A549 treated with AZD9567 at 1 μM for 4 hours (cell line): ENCODE results near the gene HERPUD1. TPM values are rescaled to one million over a fixed set of nuclear protein-coding genes. Genes with fewer than 3 reads are reported as not detected.

Experiments used
- total RNA-seq: library from RNA; stranded (reverse); fragments of 200-300 nt; extraction: Qiagen RNA extraction; gene quantifications from 5 replicates; pipeline ENCODE4 v1.2.3, GENCODE V29; 2022; ENCODE audit not compliant: insufficient read depth

The HERPUD1 gene, protein sequence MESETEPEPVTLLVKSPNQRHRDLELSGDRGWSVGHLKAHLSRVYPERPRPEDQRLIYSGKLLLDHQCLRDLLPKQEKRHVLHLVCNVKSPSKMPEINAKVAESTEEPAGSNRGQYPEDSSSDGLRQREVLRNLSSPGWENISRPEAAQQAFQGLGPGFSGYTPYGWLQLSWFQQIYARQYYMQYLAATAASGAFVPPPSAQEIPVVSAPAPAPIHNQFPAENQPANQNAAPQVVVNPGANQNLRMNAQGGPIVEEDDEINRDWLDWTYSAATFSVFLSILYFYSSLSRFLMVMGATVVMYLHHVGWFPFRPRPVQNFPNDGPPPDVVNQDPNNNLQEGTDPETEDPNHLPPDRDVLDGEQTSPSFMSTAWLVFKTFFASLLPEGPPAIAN
- 94.5 to 123 TPM (median 97.4 TPM) in 5 replicates for total RNA-seq

DNA sequence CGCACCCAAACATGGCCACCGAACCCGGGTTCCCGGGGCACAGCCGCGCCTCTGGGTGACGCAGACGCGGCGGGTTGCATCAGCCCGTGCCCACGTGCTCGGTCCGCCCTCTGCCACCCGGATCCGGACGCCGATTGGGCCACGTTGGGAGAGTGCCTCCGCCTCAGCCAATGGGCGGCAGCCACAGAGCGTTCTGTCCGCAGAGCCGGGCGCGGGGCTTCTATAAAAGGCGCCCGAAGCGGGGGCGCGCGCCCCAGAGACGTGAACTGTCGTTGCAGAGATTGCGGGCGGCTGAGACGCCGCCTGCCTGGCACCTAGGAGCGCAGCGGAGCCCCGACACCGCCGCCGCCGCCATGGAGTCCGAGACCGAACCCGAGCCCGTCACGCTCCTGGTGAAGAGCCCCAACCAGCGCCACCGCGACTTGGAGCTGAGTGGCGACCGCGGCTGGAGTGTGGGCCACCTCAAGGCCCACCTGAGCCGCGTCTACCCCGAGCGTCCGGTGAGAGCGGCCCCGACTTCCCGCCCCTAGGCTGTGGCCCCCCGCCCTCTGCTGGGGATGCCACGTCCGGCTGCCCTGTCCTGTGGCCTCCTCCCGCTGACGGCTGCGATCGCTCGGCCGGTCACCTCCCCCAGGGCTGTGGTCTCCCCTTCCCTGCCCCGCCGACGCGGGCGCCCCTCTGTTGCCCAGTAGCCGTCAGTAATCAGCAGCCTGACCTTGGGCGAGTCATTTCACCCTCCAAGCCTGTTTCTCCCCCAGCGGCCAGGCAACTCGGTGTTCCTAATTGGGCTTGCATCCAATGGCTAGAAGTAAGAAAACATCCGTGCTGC, at the start of gene HERPUD1:
Gene HERPUD1 (plus strand): TSS at position 251 of the 829 bp plus-strand sequence. CDS start 103 bp downstream, at position 354.

DNA sequence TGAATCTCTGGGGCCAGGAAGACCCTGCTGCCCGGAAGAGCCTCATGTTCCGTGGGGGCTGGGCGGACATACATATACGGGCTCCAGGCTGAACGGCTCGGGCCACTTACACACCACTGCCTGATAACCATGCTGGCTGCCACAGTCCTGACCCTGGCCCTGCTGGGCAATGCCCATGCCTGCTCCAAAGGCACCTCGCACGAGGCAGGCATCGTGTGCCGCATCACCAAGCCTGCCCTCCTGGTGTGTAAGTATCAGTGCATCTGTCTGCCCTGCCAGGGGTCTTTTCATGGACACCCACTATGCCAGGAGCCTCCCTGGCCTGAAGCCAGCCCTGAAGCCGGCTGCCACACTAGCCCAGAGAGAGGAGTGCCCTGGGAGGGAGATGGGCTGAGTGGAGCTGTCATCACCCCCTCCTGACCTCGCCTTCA, 29.9 kb downstream of the HERPUD1 start, which contains the start of gene CETP:
Gene CETP (plus strand): TSS at position 100 of the 431 bp plus-strand sequence. CDS start 30 bp downstream, at position 130.

DNA sequence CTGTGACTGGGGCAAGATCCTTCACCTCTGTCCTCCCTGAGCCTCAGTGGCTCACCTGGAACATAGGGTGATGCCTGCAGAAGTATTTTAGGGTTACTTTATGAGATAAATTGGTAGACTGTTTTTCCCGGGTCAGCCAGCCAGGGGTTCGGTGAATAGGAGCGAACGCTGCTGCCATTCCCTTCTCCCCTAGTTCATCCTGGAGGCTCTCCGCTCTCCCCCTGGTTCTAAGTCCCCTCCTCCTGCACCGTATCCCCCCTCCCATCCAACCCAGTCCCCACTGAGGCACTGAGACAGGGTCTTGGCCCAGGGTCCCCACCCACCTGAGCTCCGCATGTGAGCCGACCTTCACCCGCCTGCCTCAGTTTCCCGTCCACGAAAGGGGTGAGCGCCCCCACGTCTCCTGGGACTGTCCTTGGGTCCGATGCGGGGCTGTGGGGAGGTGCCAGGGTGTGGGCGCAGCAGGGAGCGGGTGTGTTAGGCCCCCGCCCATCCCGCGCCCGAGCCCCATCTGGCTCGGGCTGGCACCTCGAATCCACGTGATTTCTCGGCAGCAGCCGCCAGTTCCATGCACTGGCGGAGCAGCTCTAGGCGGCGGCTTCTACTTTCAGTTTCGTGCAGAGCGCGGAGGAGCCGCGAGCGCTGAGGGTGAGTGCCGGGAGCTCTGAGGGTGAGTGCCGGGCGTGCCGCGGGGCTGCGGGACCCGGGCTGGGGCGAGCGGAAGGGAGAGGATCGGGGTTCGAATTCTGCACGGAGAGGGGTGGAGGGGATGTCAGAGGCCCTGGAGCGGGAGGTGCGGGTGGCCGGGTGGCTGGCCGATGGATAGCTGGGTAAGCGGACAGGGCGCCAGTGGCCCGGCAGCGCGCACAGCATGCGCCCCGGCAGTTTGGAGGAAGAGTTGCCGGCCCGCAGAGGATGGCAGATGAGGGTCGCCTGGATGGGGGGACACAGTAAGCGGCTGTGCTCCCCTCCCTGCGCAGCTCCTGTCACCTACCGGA, 57.3 kb downstream of the HERPUD1 start, which contains the start of gene NLRC5:
Gene NLRC5 (plus strand): TSS at position 610 of the 998 bp plus-strand sequence. CDS start 31,156 bp downstream, outside the sequence.

Other genes starting within 250 kb of the HERPUD1 start
- gene MT1X, start 249.7 kb upstream of the HERPUD1 start, total RNA-seq, result 518 to 876 TPM (median 692 TPM) in 5 replicates
- 95.5 to 109 TPM (median 100 TPM) in 5 replicates for gene NUP93, start 202.0 kb upstream of the HERPUD1 start, total RNA-seq
- gene SLC12A3, start 66.9 kb upstream of the HERPUD1 start, total RNA-seq, result 0.03 TPM in 1 of 5 replicates, not detected in the others
- gene CETP, start 29.8 kb downstream of the HERPUD1 start, total RNA-seq, result not detected in 5 replicates
- 3.0 to 4.2 TPM (median 3.6 TPM) in 5 replicates for gene NLRC5, start 57.4 kb downstream of the HERPUD1 start, total RNA-seq
- gene CPNE2, start 160.4 kb downstream of the HERPUD1 start, total RNA-seq, result 41.8 to 46.9 TPM (median 43.6 TPM) in 5 replicates